CD14-positive monocyte (primary cell): ENCODE data around the gene SH3BP5L. TPM values are rescaled to one million over a fixed set of nuclear protein-coding genes. Genes with fewer than 3 reads are reported as not detected.

Experiments used
- DNase-seq, 3 donors: peaks; one replicate each; pipeline ENCODE4 v3.0.0-alpha.2; 2011 to 2022
- H2AFZ ChIP-seq: 2 replicates; pipeline ENCODE4 v1.6.0; 2012; ENCODE audit warnings: mild to moderate bottlenecking, low read depth, low read length, inconsistent platforms; ENCODE audit not compliant: insufficient read depth, poor library complexity, severe bottlenecking
- H3K27ac ChIP-seq, 2 donors: 1 replicate in 1 of 2; 2 replicates in 1 of 2; pipeline ENCODE4 v1.5.1; 2012 to 2013; ENCODE audit warnings: low read length in 2 of 2, control low read depth in 1 of 2, inconsistent platforms in 1 of 2, low read depth in 1 of 2, mild to moderate bottlenecking in 1 of 2
- H3K27me3 ChIP-seq, 2 donors: one replicate each; pipeline versions ENCODE4 v1.6.0 to v1.6.1; 2011 to 2013; ENCODE audit warnings: low read length in 2 of 2; ENCODE audit not compliant: control insufficient read depth in 2 of 2, insufficient read depth in 2 of 2
- H3K36me3 ChIP-seq, 2 donors: replicated peaks in 1 of 2; 1 replicate in 1 of 2; 2 replicates in 1 of 2; pipeline versions ENCODE4 v1.5.1 to v1.6.1; 2012 to 2013; ENCODE audit warnings: low read length in 2 of 2, control low read depth in 1 of 2, inconsistent platforms in 1 of 2, mild to moderate bottlenecking in 1 of 2; ENCODE audit not compliant: insufficient read depth in 2 of 2, control insufficient read depth in 1 of 2
- H3K4me1 ChIP-seq, 2 donors: 1 replicate in 1 of 2; 2 replicates in 1 of 2; pipeline versions ENCODE4 v1.5.1 to v1.6.1; 2012 to 2013; ENCODE audit warnings: low read length in 2 of 2, control low read depth in 1 of 2, inconsistent platforms in 1 of 2, mild to moderate bottlenecking in 1 of 2, moderate library complexity in 1 of 2; ENCODE audit not compliant: insufficient read depth in 2 of 2, control insufficient read depth in 1 of 2
- H3K4me2 ChIP-seq: replicated peaks from 2 replicates; pipeline ENCODE3; 2012; ENCODE audit warnings: low read length, moderate library complexity, mild to moderate bottlenecking; ENCODE audit not compliant: poor library complexity, severe bottlenecking; ENCODE audit errors: extremely low read depth
- H3K4me3 ChIP-seq, 3 experiments: fragments of 200-600 bp in 1 of 3; sonication (generic) in 1 of 3; replicated peaks in 1 of 3; 1 replicate in 2 of 3; 2 replicates in 1 of 3; pipeline ENCODE4 v1.5.1; 2011 to 2013; ENCODE audit warnings: low read length in 3 of 3, mild to moderate bottlenecking in 3 of 3, control low read depth in 2 of 3, low read depth in 2 of 3, inconsistent platforms in 1 of 3, moderate library complexity in 1 of 3
- H3K79me2 ChIP-seq: 2 replicates; pipeline ENCODE4 v1.6.0; 2012; ENCODE audit warnings: mild to moderate bottlenecking, control low read depth, inconsistent platforms, low read length, moderate library complexity; ENCODE audit not compliant: insufficient read depth
- H3K9ac ChIP-seq: 2 replicates; pipeline ENCODE4 v1.6.0; 2017; ENCODE audit warnings: low read length, mild to moderate bottlenecking; ENCODE audit not compliant: insufficient read depth, poor library complexity, severe bottlenecking
- H3K9me3 ChIP-seq, 2 donors: replicated peaks in 1 of 2; 1 replicate in 1 of 2; 2 replicates in 1 of 2; pipeline versions ENCODE4 v1.5.1 to v1.6.1; 2012 to 2013; ENCODE audit warnings: low read length in 2 of 2, control low read depth in 1 of 2; ENCODE audit not compliant: control insufficient read depth in 1 of 2, insufficient read depth in 1 of 2
- H4K20me1 ChIP-seq: 2 replicates; pipeline ENCODE4 v1.6.0; 2012; ENCODE audit warnings: mild to moderate bottlenecking, low read length, control low read depth, moderate library complexity; ENCODE audit not compliant: insufficient read depth
- H3K27ac Mint-ChIP-seq, 7 donors: one replicate each; pipeline ENCODE4 v1.8.0; 2020; ENCODE audit warnings: mild to moderate bottlenecking in 7 of 7, mixed read lengths in 7 of 7, moderate library complexity in 6 of 7, inconsistent platforms in 2 of 7
- H3K27me3 Mint-ChIP-seq, 3 donors: one replicate each; pipeline ENCODE4 v1.8.0; 2021 to 2022; ENCODE audit warnings: low read depth in 3 of 3, mild to moderate bottlenecking in 3 of 3, mixed read lengths in 3 of 3, moderate library complexity in 3 of 3, inconsistent platforms in 1 of 3
- H3K36me3 Mint-ChIP-seq, 2 donors: one replicate each; pipeline ENCODE4 v1.8.0; 2020; ENCODE audit warnings: mixed read lengths in 2 of 2, inconsistent platforms in 1 of 2, mild to moderate bottlenecking in 1 of 2
- H3K4me1 Mint-ChIP-seq: one replicate; pipeline ENCODE4 v1.8.0; 2020; ENCODE audit warnings: mild to moderate bottlenecking, mixed read lengths
- H3K4me3 Mint-ChIP-seq, 2 donors: one replicate each; pipeline ENCODE4 v1.8.0; 2020; ENCODE audit warnings: mild to moderate bottlenecking in 2 of 2, mixed read lengths in 2 of 2, moderate library complexity in 1 of 2
- H3K9me3 Mint-ChIP-seq, 7 donors: one replicate each; pipeline ENCODE4 v1.8.0; 2020 to 2022; ENCODE audit warnings: mixed read lengths in 7 of 7, mild to moderate bottlenecking in 6 of 7, moderate library complexity in 6 of 7, inconsistent platforms in 2 of 7
- WGBS: methylation state at CpG from one replicate; pipeline ENCODE4 v1.1.5; 2013; ENCODE audit warnings: missing lambda C conversion rate; ENCODE audit not compliant: insufficient coverage; 5-methylcytosine and 5-hydroxymethylcytosine counted together
- intact Hi-C, 2 donors: fragments of 100-400 bp; cut with micrococcal nuclease; formaldehyde crosslinking; loops; one replicate each; pipeline versions ENCODE4 v1.15.0 to v1.15.1; 2023
- polyA plus RNA-seq, 3 donors: library from polyadenylated mRNA; depleted of rRNA in 1 of 3; unstranded in 2 of 3; stranded (reverse) in 1 of 3; fragments of 300-500 nt in 2 of 3; fragments of >200 nt in 1 of 3; fragmentation: Illumina TruSeq in 2 of 3; gene quantifications; 1 replicate in 2 of 3; 2 replicates in 1 of 3; pipeline ENCODE4 v1.2.3, GENCODE V29; 2012 to 2021
- TF ChIP-seq, protein P1 (sequence below): fragments of 200-600 bp; IDR thresholded peaks from one replicate; pipeline ENCODE4 v1.8.0; 2022; ENCODE audit warnings: antibody characterized with exemption, mild to moderate bottlenecking

The SH3BP5L gene
- polyA plus RNA-seq, 3 donors = 4.0 to 15.7 (median 4.3) TPM

DNA sequence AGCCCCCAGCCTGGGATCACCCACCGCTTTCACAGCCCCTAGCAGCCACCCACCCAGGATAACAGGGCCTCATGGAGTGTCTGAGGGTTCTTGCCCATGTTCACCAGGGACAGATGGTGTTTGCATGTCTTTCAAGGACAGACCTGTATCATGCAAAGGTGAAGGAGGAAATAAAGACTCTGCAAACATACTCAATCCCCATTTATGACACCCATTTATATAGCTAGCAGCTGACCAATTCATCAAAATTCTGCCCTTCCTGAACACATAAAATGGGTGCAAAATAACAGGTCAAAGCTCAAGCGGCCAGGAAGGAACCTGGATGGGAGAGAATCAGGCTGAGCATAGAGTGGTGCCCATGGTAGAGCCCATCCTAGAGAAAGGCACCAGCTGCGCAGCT, 37.4 kb downstream of the SH3BP5L start:
- Mint-ChIP-seq H3K4me3 (no peak overlapping the region), H3K27ac (no peak overlapping the region), H3K27me3 (peaks cover 0 to 5% (median 0%) of the 10 kb centered on the region in 3 donors), H3K9me3 (peaks cover 0 to 5% (median 0%) of the 10 kb centered on the region in 7 donors), H3K36me3 (no peaks in the 10 kb centered on the region), H3K4me1 (peaks cover 49% of the 10 kb centered on the region)
- Histone ChIP-seq H3K9me3 (no peaks in the 10 kb centered on the region), H3K4me3 (no peak overlapping the region), H3K27ac (no peak overlapping the region), H3K4me2 (no peak overlapping the region), H3K36me3 (no peaks in the 10 kb centered on the region), H4K20me1 (no peaks in the 10 kb centered on the region), H3K79me2 (no peaks in the 10 kb centered on the region), H3K4me1 (peaks cover 40 to 44% of the 10 kb centered on the region in 2 donors), H3K27me3 (no peaks in the 10 kb centered on the region), H2AFZ (no peak overlapping the region), H3K9ac (no peak overlapping the region)
- TF ChIP-seq, protein P1, sequence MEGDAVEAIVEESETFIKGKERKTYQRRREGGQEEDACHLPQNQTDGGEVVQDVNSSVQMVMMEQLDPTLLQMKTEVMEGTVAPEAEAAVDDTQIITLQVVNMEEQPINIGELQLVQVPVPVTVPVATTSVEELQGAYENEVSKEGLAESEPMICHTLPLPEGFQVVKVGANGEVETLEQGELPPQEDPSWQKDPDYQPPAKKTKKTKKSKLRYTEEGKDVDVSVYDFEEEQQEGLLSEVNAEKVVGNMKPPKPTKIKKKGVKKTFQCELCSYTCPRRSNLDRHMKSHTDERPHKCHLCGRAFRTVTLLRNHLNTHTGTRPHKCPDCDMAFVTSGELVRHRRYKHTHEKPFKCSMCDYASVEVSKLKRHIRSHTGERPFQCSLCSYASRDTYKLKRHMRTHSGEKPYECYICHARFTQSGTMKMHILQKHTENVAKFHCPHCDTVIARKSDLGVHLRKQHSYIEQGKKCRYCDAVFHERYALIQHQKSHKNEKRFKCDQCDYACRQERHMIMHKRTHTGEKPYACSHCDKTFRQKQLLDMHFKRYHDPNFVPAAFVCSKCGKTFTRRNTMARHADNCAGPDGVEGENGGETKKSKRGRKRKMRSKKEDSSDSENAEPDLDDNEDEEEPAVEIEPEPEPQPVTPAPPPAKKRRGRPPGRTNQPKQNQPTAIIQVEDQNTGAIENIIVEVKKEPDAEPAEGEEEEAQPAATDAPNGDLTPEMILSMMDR = no peak
- intact Hi-C loops = no loop called here
- no peak for DNase-seq
- WGBS = 100% methylated on average over 1 of the region's 3 CpGs

DNA sequence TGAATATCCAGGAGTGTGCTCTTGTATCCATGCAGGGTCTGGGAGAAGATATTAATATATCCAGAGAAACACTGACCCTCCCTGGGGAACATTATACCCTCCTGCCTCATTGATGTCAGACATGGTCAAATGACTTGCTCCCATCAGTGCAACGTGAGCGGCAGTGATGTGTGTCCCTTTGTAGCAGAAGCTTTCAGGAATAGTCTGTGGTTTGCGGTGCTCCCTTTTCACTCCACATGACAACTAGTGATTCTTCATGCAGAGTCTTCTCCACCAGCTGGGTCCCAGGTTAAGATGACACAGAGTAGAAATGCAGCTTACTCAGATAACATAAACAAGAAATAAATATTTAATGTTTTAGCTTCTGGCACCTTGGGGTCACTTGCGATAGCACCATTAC, 38.3 kb downstream of the SH3BP5L start:
- Histone ChIP-seq H3K9ac (no peak overlapping the region), H3K79me2 (no peaks in the 10 kb centered on the region), H3K27ac (peak overlapping the region in 1 of 2 donors; percentile 62), H2AFZ (no peak overlapping the region), H3K4me2 (no peak overlapping the region), H3K4me3 (no peak overlapping the region), H3K27me3 (no peaks in the 10 kb centered on the region), H3K4me1 (peaks cover 34 to 39% of the 10 kb centered on the region in 2 donors), H3K36me3 (no peaks in the 10 kb centered on the region), H4K20me1 (no peaks in the 10 kb centered on the region), H3K9me3 (no peaks in the 10 kb centered on the region)
- peaks cover 41% of the 10 kb centered on the region for H3K4me1 Mint-ChIP-seq
- intact Hi-C loops = no loop called here
- no peak for DNase-seq
- no peak overlapping the region for H3K4me3 Mint-ChIP-seq
- peaks cover 0 to 5% (median 0%) of the 10 kb centered on the region in 3 donors for H3K27me3 Mint-ChIP-seq
- WGBS = 100% methylated on average over 1 of the region's 4 CpGs
- H3K27ac Mint-ChIP-seq = peak overlapping the region in 2 of 7 donors; percentile 85
- H3K9me3 Mint-ChIP-seq = peaks cover 0 to 5% (median 0%) of the 10 kb centered on the region in 7 donors
- TF ChIP-seq, protein P1 = no peak
- H3K36me3 Mint-ChIP-seq = no peaks in the 10 kb centered on the region
